PC-9 (cell line): ENCODE data around the gene FOXC1.

Experiments used
- CTCF ChIP-seq: fragments of 200-600 bp; sonication (generic); conservative IDR thresholded peaks from 2 replicates; pipeline ENCODE4 v1.6.1; 2017; ENCODE audit warnings: mixed run types, antibody characterized with exemption, mild to moderate bottlenecking, moderate library complexity
- EZH2 ChIP-seq: fragments of 200-600 bp; sonication (generic); IDR thresholded peaks from 2 replicates; pipeline ENCODE4 v1.8.0; 2017; ENCODE audit warnings: antibody characterized with exemption, low read depth

DNA sequence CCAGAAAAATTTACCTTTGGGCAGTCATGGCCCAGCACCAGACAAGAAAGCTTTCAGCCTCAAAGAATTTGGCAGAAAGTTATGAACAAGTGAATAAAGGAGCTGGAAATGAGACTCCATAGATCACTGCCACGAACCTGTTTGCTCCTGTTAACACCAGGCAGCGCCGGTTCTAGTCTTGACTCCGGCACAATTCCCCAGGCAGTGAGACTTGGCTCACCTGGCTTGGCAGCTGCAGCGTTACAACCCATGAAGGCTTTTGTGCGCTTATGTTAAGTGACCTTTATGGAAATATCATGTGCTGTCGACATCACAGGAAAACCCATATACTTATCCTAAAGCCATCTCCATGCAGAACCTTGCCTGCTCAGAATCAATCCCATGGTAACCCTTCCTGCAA, 22.2 kb upstream of the FOXC1 start:
- no peak for TF ChIP-seq CTCF
- no peak for TF ChIP-seq EZH2
